NCI-H1092 (cell line): ENCODE measurements around the gene FNIP1.
"Not testable (repeated sequence)": the region's sequence is repeated elsewhere in the genome, so short reads cannot be mapped to it uniquely, and the experiment has no call there.

Source experiments
- DNase-seq: peaks from one replicate; lab custom pipeline; 2025; lab: John Stamatoyannopoulos, UW

FNIP1 gene

GRCh38 chr5:131749723-131750470 is 46.9 kb downstream of the FNIP1 start:
- DNase-seq: no peak

- no peak for DNase-seq
Observed at GRCh38 chr5:131749138-131749537, 47.7 kb downstream of the FNIP1 start.

GRCh38 chr5:131747180-131748105 is 49.4 kb downstream of the FNIP1 start:
- no peak for DNase-seq

DNA sequence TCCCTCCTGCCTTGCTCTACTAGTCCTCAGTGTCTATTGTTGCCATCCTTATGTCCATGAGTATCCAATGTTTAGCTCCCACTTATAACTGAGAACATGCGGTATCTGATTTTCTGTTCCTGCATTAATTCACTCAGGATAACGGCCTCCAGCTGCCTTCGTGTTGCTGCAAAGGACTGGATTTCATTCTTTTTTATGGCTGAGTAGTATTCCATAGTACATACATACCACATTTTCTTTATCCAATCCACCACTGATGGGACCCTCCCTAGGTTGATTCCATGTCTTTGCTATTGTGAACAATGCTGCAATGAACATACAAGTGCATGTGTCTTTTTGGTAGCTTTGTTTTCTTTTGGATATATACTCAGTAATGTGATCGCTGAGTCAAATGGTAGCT is 50.4 kb downstream of the FNIP1 start:
- DNase-seq: no peak

DNA sequence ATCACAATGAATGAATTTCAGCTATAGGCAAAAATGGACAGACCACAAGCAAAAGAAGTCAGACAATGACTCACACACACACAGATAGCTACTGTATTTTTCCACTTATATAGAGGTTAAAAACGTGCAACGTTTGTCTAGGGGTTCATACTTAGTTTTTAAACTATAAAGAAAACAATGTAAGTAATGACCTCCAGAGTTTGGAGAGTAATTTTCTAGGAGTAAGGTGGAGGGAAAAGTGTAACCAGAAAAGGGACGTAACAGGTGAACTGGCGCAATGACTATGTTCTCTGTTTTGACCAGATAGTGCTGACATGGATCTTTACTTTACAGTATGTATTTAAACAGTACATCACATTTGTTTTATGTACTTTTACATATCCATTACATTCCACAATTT is 51.1 kb downstream of the FNIP1 start:
- DNase-seq: no peak

- no peak for DNase-seq
Observed at GRCh38 chr5:131745155-131745554, 51.7 kb downstream of the FNIP1 start.

- no peak for DNase-seq
Observed at GRCh38 chr5:131740477-131740876, 56.3 kb downstream of the FNIP1 start.

DNA sequence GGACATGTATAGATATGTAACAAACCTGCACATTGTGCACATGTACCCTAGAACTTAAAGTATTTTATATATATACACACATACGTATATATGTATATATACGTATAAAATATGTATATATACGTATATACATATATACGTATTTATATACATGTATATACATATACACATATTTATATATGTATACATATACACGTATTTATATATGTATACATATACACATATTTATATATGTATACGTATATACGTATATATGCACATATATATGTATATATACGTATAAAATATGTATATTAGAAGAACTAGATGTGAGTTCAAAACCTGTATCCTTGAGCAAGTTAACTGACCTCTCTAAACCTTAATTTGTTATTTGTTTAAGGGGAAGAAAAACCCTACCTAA is 61.4 kb downstream of the FNIP1 start:
- no peak for DNase-seq

- not testable (repeated sequence) for DNase-seq
Observed at GRCh38 chr5:131734939-131735338, 61.9 kb downstream of the FNIP1 start.

- DNase-seq: not testable (repeated sequence)
Observed at GRCh38 chr5:131729292-131729691, 67.5 kb downstream of the FNIP1 start.

- DNase-seq: not testable (repeated sequence)
Observed at GRCh38 chr5:131724089-131724488, 72.7 kb downstream of the FNIP1 start.

- DNase-seq: no peak
Observed at GRCh38 chr5:131720714-131721113, 76.1 kb downstream of the FNIP1 start.

GRCh38 chr5:131719564-131719963 is 77.3 kb downstream of the FNIP1 start:
- DNase-seq: no peak

DNA sequence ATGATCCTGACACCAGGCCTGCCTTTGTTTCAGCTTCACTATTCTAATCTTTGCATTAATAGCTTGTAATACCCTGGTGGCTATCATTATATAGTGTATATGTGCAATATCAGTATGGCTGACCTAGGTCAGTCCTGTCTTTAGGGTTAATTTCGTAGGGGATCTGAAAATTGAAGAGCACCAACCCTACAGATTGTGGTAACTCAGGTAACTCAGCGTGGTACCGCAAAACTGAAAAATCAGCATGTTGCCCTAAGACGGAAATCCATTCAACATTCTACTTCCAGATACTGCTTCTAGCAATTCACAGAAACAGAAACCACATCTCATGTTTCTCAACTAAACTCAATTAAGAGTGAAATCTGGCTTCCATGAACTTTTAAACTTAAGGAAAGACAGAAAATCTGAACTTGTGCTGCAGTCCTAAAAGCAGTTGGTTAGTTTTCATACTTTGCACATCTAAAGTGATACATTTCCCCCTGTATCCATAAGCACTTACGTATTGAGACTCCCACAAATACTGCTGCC is 78.3 kb downstream of the FNIP1 start:
- no peak for DNase-seq

GRCh38 chr5:131717164-131717563 is 79.7 kb downstream of the FNIP1 start:
- not testable (repeated sequence) for DNase-seq

DNA sequence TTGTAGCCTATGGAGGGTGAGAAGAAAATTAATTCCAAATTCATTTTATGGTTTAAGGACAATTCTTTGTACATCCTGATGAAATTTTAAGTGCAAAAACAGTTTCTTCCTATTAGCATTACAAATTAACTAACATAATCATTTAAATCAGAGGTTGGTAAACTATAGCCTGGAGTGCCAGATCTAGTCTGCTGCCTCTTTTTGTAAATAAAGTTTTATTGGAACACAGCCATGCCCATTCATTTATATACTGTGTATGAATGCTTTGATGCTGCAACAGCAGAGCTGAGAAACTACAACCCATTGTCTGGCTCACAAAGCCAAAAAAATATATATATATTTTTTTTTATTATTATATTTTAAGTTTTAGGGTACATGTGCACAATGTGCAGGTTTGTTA is 80.2 kb downstream of the FNIP1 start:
- no peak for DNase-seq

DNA sequence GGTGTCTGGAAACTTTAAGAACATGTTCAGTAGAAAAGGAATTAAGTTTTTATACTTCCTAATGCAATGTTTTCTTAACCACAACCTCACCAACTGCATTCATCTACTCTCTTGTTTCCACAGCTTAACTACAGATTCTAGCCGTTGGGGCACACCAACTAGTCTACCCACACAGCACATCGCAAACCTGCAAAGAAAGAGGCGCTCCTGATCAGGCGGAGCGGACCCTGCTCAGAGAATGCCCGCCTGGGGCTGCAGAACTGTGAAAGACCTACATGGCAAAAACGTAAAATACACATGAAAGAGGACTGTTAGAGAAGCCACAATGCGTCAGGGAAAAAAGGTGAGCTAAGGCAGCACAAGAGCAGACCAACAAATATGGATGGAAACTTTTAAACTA is 86.4 kb downstream of the FNIP1 start:
- DNase-seq: no peak

GRCh38 chr5:131709043-131709442 is 87.8 kb downstream of the FNIP1 start:
- DNase-seq: no peak

DNA sequence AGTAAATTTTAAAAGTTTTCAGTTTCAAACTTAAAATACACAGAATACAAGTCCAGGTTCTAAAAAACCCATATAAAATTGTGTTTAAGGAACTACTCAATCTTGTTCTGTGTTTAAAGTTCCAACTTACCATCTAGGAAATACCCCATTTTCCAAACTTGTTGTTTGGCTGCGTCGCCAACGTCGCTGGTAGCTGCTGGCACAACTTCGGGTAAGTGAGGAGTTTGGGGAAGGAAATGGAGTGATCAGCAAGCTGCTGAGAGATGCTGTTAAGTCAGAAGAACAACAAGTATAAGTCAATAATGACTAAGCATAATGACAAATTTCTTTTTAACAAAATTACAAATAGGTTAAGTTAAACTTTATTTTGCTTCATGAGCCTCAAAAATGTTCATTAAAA is 90.5 kb downstream of the FNIP1 start:
- DNase-seq: no peak

DNA sequence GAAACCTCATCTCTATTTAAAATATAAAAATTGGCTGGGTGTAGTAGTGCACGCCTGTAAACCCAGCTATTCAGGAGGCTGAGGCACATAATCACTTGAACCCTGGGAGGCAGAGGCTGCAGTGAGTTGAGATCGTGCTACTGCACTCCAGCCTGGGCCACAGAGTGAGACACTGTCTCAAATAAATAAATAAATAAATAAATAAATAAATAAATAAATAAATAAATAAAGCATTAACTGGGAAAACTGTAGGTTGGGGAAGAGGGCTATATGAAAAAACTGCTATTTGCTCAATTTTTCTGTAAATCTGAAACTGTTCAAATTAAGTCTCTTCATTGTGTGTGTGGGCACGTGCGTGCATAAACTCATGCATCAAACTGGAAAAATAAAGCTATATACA is 101.9 kb downstream of the FNIP1 start:
- no peak for DNase-seq

DNA sequence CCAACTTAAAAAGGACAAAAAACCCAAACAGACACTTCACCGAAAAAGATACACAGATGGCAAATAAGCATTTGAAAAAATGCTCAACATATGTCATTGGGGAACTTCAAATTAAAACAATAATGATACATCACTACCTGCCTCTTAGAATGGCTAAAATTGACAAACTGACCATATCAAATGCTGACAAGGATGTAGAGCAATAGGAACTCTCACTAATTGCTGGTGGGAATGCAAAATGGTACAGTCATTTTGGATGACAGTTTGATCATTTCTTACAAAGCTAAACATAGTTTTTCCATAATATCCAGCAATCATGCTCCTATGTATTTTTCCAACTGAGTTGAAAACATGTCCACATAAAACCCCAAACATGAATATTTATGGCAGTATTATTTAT is 102.9 kb downstream of the FNIP1 start:
- DNase-seq: no peak

- DNase-seq: no peak
Observed at GRCh38 chr5:131685516-131686171, 111.2 kb downstream of the FNIP1 start.
